GM18870 (cell line): Measurements from ENCODE around the gene MARCHF9.

ENCODE experiments used
- ATAC-seq: cut with Tn5 transposase; IDR thresholded peaks from one replicate; pipeline ENCODE4 v1.9.1; 2021; ENCODE audit warnings: moderate library complexity; ENCODE audit not compliant: unreplicated experiment

Gene MARCHF9

GRCh38 chr12:57753756-57754337, 1.1 kb upstream of the MARCHF9 start:
- no peak for ATAC-seq

DNA sequence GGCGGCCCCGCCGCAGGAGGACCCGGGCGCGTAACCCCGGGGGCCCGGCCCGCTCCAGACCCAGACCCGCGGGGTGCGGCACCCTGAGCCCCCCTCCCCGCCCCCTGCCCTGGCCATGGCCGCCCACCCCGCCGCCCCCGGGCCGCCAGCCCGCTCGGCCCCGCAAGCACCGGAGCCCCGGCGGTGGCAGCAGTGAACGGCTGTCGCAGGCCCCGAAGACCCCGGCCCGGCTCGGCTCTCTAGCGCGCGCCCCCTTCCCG, 221 bp downstream of the MARCHF9 start:
- ATAC-seq = no peak

DNA sequence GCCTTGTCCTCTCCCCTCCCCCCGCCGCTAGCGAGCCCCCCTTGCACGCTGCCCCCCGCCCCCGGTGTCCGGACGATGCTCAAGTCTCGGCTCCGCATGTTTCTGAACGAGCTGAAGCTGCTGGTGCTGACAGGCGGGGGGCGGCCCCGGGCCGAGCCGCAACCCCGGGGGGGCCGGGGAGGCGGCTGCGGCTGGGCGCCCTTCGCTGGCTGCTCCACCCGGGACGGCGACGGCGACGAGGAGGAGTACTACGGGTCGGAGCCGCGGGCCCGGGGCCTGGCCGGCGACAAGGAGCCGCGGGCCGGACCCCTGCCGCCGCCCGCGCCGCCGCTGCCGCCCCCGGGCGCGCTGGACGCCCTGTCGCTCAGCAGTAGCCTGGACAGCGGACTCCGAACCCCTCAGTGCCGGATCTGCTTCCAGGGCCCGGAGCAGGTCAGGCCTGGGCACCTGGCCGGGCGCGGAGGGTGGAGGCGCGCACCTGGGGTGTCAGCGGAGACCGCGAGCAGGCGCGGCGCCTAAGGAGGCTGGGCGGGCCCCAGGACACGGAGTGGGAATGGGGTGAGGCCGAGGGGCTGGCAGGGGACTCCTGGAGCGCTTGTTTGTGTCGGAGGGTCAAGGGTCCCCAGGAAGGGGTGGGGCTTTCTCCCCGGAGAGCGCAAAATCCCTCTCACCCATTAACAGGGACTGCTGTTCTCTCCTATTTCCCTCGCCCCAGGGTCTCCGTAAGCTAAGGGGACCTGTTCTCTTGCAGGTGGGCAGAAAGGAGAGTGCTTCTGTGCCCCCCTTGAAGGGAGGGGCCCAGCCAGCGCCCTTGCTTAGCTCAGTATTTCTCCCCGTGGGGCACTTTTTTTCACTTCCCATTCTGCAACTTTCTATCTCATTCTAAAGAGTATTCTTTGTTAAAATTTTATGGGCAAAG, 810 bp downstream of the MARCHF9 start:
- ATAC-seq = no peak

DNA sequence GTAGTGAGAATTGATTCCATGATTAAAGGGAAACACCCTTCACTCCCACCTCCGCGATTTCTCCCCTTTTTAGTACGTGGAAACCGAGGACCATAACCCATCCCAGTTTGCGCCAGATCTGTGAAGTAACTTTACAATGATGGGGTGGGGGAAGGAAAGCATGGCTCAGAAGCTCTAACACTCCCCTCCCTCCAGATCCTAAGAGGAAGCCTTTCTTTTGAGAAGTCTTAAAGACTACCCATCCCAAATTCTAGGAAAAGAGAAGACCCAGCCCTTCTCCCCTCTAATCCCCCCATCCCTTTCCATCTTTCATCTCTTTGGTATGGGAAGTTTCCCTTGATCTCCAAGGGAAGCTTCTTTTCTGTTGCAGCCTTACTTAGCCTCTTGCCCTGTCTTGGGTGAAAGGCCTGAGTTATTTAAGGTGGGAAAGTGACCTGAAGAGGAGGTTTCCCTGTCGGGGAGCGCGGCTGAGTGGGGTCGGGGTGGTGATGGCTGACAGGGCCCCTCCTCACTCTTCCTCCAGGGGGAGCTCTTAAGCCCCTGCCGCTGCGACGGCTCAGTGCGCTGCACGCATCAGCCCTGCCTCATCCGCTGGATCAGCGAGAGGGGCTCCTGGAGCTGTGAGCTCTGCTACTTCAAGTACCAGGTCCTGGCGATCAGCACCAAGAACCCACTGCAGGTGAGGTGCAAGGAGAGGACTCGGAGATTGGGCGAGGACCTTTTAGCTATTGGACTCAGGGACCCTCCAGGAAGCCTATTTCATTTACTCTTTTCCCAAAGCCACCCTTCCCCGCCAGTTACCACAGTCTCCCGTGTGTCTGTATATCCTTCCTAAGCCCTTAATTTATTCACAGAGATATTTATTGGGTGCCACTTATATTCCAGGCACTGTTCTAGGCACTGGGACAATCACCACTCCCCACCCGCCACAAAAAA, 1.8 kb downstream of the MARCHF9 start:
- ATAC-seq = no peak

DNA sequence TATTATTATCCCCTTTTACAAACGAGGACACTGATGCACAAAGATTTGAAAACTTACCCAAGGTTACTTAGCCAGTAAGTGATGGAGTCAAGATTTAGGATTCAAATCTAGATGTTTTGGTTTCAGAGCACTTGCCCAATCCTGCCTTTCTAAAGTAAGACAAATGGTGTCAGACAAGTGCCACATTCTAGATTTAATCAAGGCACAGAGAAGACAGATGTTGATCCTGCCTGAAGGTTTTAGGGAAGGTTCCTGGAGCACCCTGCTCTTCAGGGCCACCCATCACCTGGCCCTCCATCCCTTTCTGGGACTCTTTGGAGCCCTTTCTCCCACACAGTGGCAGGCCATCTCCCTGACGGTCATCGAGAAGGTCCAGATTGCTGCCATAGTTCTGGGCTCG, 2.9 kb downstream of the MARCHF9 start:
- ATAC-seq = no peak

DNA sequence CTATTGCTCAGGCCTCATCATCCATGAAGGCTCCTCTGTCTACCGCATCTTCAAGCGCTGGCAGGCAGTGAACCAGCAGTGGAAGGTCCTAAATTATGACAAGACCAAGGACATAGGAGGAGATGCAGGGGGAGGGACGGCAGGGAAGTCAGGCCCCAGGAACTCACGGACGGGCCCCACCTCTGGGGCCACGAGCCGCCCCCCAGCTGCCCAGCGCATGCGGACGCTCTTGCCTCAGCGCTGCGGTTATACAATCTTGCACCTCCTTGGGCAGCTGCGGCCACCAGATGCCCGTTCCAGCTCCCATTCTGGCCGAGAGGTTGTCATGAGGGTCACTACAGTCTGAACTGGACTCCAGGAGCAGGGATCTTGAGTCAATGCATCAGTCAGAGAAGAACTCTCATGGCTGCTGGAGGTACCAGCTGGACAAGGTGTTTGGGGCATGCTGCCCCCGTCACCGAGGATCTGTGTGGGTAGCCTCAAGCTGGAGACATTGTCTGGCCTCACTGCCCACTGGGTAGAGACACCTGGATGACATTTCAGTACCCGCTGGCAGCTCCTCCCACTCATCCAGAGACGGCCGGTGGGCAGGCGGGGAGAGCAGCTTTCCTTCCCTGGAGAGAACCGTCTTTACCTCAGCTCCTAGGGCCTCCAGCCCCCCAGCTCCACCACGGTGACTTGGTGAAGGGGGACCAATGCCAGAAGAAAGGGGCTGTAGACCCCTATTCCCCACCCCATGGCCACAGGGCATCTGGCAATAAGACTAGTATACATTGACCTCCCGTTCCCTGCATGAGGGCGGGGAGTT, 3.9 kb downstream of the MARCHF9 start:
- no peak for ATAC-seq

- ATAC-seq = no peak
These were observed 4.6 kb downstream of the MARCHF9 start for GRCh38 chr12:57759360-57759980.

- ATAC-seq = no peak
These were observed 5.6 kb downstream of the MARCHF9 start for GRCh38 chr12:57760347-57760982.

GRCh38 chr12:57761391-57761998, 6.6 kb downstream of the MARCHF9 start:
- ATAC-seq = no peak

GRCh38 chr12:57762463-57762862, 7.6 kb downstream of the MARCHF9 start:
- no peak for ATAC-seq

GRCh38 chr12:57763881-57764661, 9.2 kb downstream of the MARCHF9 start:
- no peak for ATAC-seq

DNA sequence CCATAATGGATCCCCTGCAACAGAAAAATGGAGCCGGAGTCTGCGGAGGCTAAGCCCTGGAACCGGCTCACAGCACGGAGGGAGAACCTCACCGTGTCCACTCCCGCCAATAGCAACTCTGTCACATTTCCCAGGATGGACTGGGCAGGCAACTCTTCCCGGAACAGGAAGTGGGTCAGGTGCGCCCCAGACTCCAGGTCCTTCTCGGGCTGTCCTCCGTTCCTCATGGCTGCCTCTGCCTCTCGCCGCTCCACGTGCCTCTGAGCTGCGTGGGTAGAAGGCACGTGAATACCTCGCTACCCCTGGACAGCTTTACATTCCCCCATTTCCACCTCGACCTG, 9.7 kb downstream of the MARCHF9 start:
- ATAC-seq = no peak

DNA sequence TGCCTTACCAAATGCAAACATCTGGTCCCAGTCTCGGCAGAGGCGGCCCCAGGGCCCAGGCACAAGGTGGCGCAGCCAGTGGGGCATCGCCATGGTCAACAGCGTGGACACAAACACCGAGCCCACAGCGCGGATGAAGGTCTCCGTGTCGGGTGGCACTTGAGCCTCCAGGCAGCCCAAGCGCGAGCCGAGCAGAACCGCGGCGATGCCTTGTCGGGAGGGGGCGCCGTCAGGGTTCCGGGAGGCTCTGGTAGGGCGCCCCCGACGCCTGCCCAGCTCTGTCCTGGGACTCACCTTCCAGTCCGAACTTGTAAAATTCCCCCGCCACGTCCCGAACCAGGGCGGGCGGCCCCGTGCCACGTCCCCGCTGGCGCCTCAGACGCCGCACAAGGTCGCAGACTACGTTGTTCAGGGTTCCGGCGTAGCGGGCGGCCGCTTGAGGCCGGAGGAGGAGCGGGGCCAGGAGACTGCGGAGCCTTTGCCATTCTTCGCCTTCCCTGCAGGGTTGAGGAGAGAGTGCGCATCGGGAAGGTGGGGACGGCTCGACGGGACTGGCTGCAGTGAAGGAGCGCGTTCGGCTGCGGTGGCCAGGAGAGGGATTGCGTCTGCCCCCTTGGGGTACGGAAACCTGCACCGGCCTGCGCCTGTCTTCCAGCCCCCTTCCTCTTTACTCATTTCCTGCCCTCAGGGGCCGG, 10.2 kb downstream of the MARCHF9 start:
- no peak for ATAC-seq

- ATAC-seq = no peak
These were observed 11.0 kb downstream of the MARCHF9 start for GRCh38 chr12:57765698-57766463.

- ATAC-seq = no peak
These were observed 11.8 kb downstream of the MARCHF9 start, which contains the start of gene CYP27B1 for GRCh38 chr12:57766464-57767304. CYP27B1 (minus strand) TSS chr12:57767078; CDS start chr12:57767041, 37 bp downstream.

GRCh38 chr12:57767305-57767698, 12.4 kb downstream of the MARCHF9 start:
- ATAC-seq = no peak
